ENCODE data around the gene CRP.

GRCh38 chr1:159707472-159708260 is 6.7 kb downstream of the CRP start:
- TF ChIP-seq, protein P1, sequence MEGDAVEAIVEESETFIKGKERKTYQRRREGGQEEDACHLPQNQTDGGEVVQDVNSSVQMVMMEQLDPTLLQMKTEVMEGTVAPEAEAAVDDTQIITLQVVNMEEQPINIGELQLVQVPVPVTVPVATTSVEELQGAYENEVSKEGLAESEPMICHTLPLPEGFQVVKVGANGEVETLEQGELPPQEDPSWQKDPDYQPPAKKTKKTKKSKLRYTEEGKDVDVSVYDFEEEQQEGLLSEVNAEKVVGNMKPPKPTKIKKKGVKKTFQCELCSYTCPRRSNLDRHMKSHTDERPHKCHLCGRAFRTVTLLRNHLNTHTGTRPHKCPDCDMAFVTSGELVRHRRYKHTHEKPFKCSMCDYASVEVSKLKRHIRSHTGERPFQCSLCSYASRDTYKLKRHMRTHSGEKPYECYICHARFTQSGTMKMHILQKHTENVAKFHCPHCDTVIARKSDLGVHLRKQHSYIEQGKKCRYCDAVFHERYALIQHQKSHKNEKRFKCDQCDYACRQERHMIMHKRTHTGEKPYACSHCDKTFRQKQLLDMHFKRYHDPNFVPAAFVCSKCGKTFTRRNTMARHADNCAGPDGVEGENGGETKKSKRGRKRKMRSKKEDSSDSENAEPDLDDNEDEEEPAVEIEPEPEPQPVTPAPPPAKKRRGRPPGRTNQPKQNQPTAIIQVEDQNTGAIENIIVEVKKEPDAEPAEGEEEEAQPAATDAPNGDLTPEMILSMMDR (IDR thresholded peaks at IDR 0.05; ENCODE audit: borderline replicate concordance, extremely low read depth, low read length, poor library complexity, severe bottlenecking): no peak
- TF ChIP-seq EZH2 (IDR thresholded peaks at IDR 0.05; ENCODE audit: borderline replicate concordance, low read depth, low read length, severe bottlenecking): no peak
